Measurements from ENCODE around the gene SPATS1. TPM values are rescaled to one million over a fixed set of nuclear protein-coding genes. Genes with fewer than 3 reads are reported as not detected.

SPATS1 gene
- total RNA-seq, 1 donor from 2014 or later = not detected

DNA sequence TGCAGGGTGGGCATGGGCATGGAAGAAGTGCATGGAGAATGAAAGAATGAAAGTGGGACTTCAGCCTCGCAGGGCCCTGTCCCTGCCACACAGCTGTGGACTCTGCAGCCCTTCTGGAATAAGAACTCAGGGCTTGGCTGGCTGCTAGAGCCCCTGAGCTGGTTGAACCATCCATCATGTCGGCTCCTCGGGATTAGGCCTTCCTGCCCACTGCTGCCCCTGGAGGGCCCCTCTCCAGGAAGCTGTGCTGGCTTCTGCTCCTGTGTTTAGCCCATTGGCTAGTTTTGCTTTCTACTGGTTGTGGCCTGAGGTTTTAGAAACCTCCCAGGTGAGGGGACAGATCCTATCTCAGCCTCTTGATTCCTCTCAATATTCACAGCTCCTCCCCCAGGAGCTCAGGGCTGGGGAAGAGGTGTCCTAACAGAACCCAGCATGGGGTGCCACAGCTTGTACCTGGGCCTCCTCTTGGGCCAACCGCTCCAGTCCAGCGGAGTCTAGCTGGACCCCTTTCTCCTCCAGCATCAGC is 37.2 kb upstream of the SPATS1 start:
- H3K27me3 Mint-ChIP-seq = no peaks in the 10 kb centered on the region
- CTCF ChIA-PET = interaction anchor here (0.7 to 5.7 kb wide), 13 partner anchors 8 to 210 kb away, joined by 3 to 81 read pairs (median 5); partner anchors contain the start of genes AARS2 and TMEM151B
- intact Hi-C loops (cut with micrococcal nuclease) = no loop called here
- peaks cover 90% of the 10 kb centered on the region for H3K36me3 Mint-ChIP-seq (ENCODE audit: low read depth)
- TF ChIP-seq, protein P1, sequence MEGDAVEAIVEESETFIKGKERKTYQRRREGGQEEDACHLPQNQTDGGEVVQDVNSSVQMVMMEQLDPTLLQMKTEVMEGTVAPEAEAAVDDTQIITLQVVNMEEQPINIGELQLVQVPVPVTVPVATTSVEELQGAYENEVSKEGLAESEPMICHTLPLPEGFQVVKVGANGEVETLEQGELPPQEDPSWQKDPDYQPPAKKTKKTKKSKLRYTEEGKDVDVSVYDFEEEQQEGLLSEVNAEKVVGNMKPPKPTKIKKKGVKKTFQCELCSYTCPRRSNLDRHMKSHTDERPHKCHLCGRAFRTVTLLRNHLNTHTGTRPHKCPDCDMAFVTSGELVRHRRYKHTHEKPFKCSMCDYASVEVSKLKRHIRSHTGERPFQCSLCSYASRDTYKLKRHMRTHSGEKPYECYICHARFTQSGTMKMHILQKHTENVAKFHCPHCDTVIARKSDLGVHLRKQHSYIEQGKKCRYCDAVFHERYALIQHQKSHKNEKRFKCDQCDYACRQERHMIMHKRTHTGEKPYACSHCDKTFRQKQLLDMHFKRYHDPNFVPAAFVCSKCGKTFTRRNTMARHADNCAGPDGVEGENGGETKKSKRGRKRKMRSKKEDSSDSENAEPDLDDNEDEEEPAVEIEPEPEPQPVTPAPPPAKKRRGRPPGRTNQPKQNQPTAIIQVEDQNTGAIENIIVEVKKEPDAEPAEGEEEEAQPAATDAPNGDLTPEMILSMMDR (IDR thresholded peaks at IDR 0.05) = no peak
- H3K9me3 Mint-ChIP-seq = no peaks in the 10 kb centered on the region
- ATAC-seq (ENCODE audit: low read depth) = no peak
- H3K27ac Mint-ChIP-seq = no peak overlapping the region
- H3K4me1 Mint-ChIP-seq = no peaks in the 10 kb centered on the region
- POLR2A ChIA-PET = interaction anchor here (0.6 to 1.4 kb wide), 6 partner anchors 10 to 590 kb away, joined by 3 to 8 read pairs (median 4); partner anchors contain the start of gene HSP90AB1
- DNase-seq = no peak
- H3K4me3 Mint-ChIP-seq = no peak overlapping the region

DNA sequence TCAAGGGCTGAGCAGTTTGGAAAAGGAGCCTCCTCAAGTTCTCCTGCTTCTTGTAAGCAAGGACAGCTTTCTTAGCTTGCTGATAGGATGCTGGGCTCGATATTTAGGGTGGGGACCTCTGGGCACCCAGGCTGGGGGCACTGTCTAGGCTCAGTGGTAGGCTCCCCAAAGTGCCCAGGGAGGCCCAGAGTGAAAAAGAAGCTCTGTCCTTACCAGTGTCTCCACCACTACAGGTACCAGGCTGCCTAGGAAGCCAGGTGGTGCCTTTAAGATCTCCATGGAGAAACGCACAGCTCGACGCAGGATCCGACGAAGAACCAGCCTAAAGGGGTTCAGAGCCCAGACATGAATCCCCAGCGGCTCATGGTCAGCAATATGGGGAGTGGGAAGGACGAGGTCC is 35.7 kb upstream of the SPATS1 start:
- Mint-ChIP-seq H3K27ac (no peak overlapping the region), H3K4me1 (peaks cover under 1% of the 10 kb centered on the region), H3K27me3 (no peaks in the 10 kb centered on the region), H3K4me3 (no peak overlapping the region), H3K9me3 (no peaks in the 10 kb centered on the region), H3K36me3 (ENCODE audit: low read depth) (peaks cover 88% of the 10 kb centered on the region)
- no peak for ATAC-seq (ENCODE audit: low read depth)
- intact Hi-C loops (cut with micrococcal nuclease) = no loop called here
- no peak for DNase-seq
- TF ChIP-seq, protein P1 (IDR thresholded peaks at IDR 0.05) = no peak
- ChIA-PET POLR2A (no interaction called here), CTCF (interaction anchor here (2.5 to 5.7 kb wide), 2 partner anchors 38 to 134 kb away, joined by 21 to 81 read pairs; partner anchors contain the start of gene TMEM151B)

DNA sequence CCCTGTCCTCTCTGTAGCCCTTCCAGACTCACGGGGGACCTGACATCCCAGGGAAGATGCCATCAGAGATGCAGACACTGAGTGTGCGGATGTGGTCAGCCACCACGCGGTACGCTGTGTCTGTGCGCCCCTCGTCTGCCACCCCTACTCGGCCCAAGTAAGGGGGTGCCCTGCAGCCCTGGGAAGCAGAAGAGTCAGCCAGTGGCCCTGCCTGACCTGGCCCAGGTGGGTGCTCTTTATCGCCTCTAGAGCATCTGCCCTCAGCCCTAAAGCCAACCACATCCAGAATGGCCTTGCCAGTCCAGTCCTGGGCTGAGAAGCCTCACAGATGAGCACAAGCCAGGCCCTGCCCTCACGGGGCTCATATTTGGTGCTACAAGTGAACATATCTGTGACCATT is 35.2 kb upstream of the SPATS1 start:
- Mint-ChIP-seq H3K4me1 (peaks cover 6% of the 10 kb centered on the region), H3K27me3 (no peaks in the 10 kb centered on the region), H3K36me3 (ENCODE audit: low read depth) (peaks cover 83% of the 10 kb centered on the region), H3K9me3 (no peaks in the 10 kb centered on the region), H3K27ac (no peak overlapping the region), H3K4me3 (no peak overlapping the region)
- ATAC-seq (ENCODE audit: low read depth) (no peak), DNase-seq (no peak)
- TF ChIP-seq, protein P1 (IDR thresholded peaks at IDR 0.05) = no peak
- POLR2A ChIA-PET = no interaction called here
- CTCF ChIA-PET = interaction anchor here (5.7 kb wide), 1 partner anchor 39 kb away, joined by 81 read pairs; the partner anchor contains the start of gene TMEM151B
- intact Hi-C loops (cut with micrococcal nuclease) = no loop called here

DNA sequence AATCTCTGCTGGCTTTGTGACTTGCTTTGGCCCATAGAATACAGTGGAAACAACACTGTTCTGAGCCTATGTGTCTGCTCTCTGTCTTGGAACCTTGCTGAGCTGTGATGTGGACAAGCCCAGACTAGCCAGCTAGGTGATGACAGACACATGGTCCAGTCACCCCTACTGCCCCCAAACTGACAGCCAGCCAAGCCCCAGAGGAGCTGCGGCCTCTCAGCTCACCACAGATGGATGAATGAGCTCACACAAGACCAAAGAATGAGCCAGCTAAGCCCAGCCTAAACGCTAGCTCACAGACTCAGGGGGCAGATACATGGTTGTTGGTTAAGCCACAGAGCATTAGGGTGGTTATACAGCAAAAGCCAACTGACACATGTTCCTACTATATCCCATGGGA is 33.4 kb upstream of the SPATS1 start:
- Mint-ChIP-seq H3K27me3 (no peaks in the 10 kb centered on the region), H3K4me1 (peaks cover 14% of the 10 kb centered on the region), H3K27ac (no peak overlapping the region), H3K36me3 (ENCODE audit: low read depth) (peaks cover 72% of the 10 kb centered on the region), H3K9me3 (no peaks in the 10 kb centered on the region), H3K4me3 (no peak overlapping the region)
- TF ChIP-seq, protein P1 (IDR thresholded peaks at IDR 0.05) = no peak
- ATAC-seq (ENCODE audit: low read depth) = no peak
- ChIA-PET CTCF (interaction anchor here (0.9 kb wide), 1 partner anchor 159 kb away, joined by 3 read pairs; no protein-coding TSS in a partner anchor), POLR2A (interaction anchor here (1.0 kb wide), 1 partner anchor 63 kb away, joined by 3 read pairs; no protein-coding TSS in a partner anchor)
- no peak for DNase-seq
- intact Hi-C loops (cut with micrococcal nuclease) = no loop called here

DNA sequence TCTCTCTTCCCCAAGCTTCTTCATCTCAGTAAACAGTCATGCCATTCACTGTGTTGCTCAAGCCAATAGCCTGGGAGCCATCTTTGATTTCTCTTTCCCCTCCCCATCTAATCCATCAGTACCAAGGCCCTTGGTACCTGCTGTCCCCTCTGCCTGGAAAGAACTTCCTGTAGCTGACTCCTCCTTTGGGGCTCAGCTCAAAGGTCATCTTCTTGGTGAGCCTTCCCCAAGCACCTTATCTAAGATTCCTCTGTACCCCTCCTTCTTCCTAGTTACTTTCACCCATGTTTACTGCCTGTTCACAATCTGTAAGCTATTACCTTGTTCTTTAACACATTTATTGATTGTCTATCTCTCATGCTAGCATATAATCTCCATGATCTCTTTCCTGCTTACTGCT is 32.8 kb upstream of the SPATS1 start:
- DNase-seq = no peak
- POLR2A ChIA-PET = interaction anchor here (0.6 to 1.0 kb wide), 2 partner anchors 63 to 524 kb away, joined by 3 read pairs; no protein-coding TSS in a partner anchor
- H3K36me3 Mint-ChIP-seq (ENCODE audit: low read depth) = peaks cover 70% of the 10 kb centered on the region
- no peaks in the 10 kb centered on the region for H3K9me3 Mint-ChIP-seq
- no peaks in the 10 kb centered on the region for H3K27me3 Mint-ChIP-seq
- ATAC-seq (ENCODE audit: low read depth) = no peak
- TF ChIP-seq, protein P1 (IDR thresholded peaks at IDR 0.05) = no peak
- no peak overlapping the region for H3K27ac Mint-ChIP-seq
- intact Hi-C loops (cut with micrococcal nuclease) = no loop called here
- H3K4me3 Mint-ChIP-seq = no peak overlapping the region
- peaks cover 14% of the 10 kb centered on the region for H3K4me1 Mint-ChIP-seq
- CTCF ChIA-PET = interaction anchor here (0.9 kb wide), 1 partner anchor 159 kb away, joined by 3 read pairs; no protein-coding TSS in a partner anchor
